Smooth muscle cell (in vitro differentiated cells): Measurements from ENCODE around the gene HOATZ. TPM values are rescaled to one million over a fixed set of nuclear protein-coding genes. Genes with fewer than 3 reads are reported as not detected.

Experiments used
- DNase-seq: peaks from one replicate; lab custom pipeline; 2025; ENCODE audit not compliant: unreplicated experiment; lab: John Stamatoyannopoulos, UW
- H2AFZ ChIP-seq: fragments of 200-600 bp; sonication (generic); 2 replicates; pipeline ENCODE4 v1.6.0; 2016; ENCODE audit warnings: antibody characterized with exemption, low read depth, mild to moderate bottlenecking
- H3F3A ChIP-seq: fragments of 200-600 bp; sonication (generic); 2 replicates; pipeline ENCODE4 v1.6.0; 2017; ENCODE audit warnings: antibody characterized with exemption, low read depth
- H3K27ac ChIP-seq: fragments of 200-600 bp; sonication (generic); 2 replicates; pipeline ENCODE4 v1.5.1; 2016; ENCODE audit warnings: low read depth, mild to moderate bottlenecking
- H3K27me3 ChIP-seq: fragments of 200-600 bp; sonication (generic); 2 replicates; pipeline ENCODE4 v1.6.1; 2016; ENCODE audit warnings: low read depth, mild to moderate bottlenecking
- H3K36me3 ChIP-seq: fragments of 200-600 bp; sonication (generic); 2 replicates; pipeline ENCODE4 v1.5.1; 2016; ENCODE audit warnings: low read depth
- H3K4me1 ChIP-seq: fragments of 200-600 bp; sonication (generic); 2 replicates; pipeline ENCODE4 v1.5.1; 2016; ENCODE audit warnings: low read depth
- H3K4me2 ChIP-seq: fragments of 200-600 bp; sonication (generic); 2 replicates; pipeline ENCODE4 v1.6.0; 2016; ENCODE audit warnings: mild to moderate bottlenecking
- H3K4me3 ChIP-seq: fragments of 200-600 bp; sonication (generic); 2 replicates; pipeline ENCODE4 v1.5.1; 2016; ENCODE audit warnings: mild to moderate bottlenecking
- H3K79me2 ChIP-seq: fragments of 200-600 bp; sonication (generic); 2 replicates; pipeline ENCODE4 v1.6.0; 2016; ENCODE audit warnings: low read depth, mild to moderate bottlenecking
- H3K9ac ChIP-seq: fragments of 200-600 bp; sonication (generic); 2 replicates; pipeline ENCODE4 v1.6.0; 2016; ENCODE audit warnings: low read depth
- H3K9me3 ChIP-seq: fragments of 200-600 bp; sonication (generic); replicated peaks from 2 replicates; pipeline ENCODE4 v1.5.1; 2016; ENCODE audit warnings: low read depth
- H4K20me1 ChIP-seq: fragments of 200-600 bp; sonication (generic); 2 replicates; pipeline ENCODE4 v1.6.0; 2016; ENCODE audit warnings: low read depth
- CTCF ChIP-seq: fragments of 200-600 bp; sonication (generic); IDR thresholded peaks from 2 replicates; pipeline ENCODE4 v1.5.1; 2017; ENCODE audit warnings: borderline replicate concordance, mild to moderate bottlenecking, antibody characterized with exemption; ENCODE audit not compliant: insufficient read depth, poor library complexity, severe bottlenecking
- WGBS: methylation state at CpG from one replicate; pipeline ENCODE4 v1.1.7; 2016; ENCODE audit warnings: low lambda C conversion rate; 5-methylcytosine and 5-hydroxymethylcytosine counted together
- polyA plus RNA-seq: library from polyadenylated mRNA; unstranded; fragments of >200 nt; fragmentation: Nextera tagmentation; extraction: Ambion mirVana; gene quantifications from 2 replicates; pipeline ENCODE4 v1.2.1, GENCODE V29; 2016
- total RNA-seq: library from RNA; depleted of rRNA; stranded (reverse); fragments of >200 nt; gene quantifications from 2 replicates; pipeline ENCODE4 v1.2.3, GENCODE V29; 2014

The HOATZ gene
- total and polyA plus RNA-seq, 2 experiments from 2014 or later = 0.85 to 1.2 TPM

GRCh38 chr11:111525456-111525855, 10.9 kb downstream of the HOATZ start:
- Histone ChIP-seq H4K20me1 (no peaks in the 10 kb centered on the region), H3K4me1 (peaks cover 8% of the 10 kb centered on the region), H3K4me2 (no peak overlapping the region), H3F3A (peaks cover 16% of the 10 kb centered on the region), H3K4me3 (no peak overlapping the region), H3K9ac (no peak overlapping the region), H3K36me3 (no peaks in the 10 kb centered on the region), H2AFZ (no peak overlapping the region), H3K27ac (peak overlapping the region; percentile 81), H3K9me3 (no peaks in the 10 kb centered on the region), H3K27me3 (no peaks in the 10 kb centered on the region), H3K79me2 (no peaks in the 10 kb centered on the region)
- no peak for DNase-seq
- 83% methylated on average over 1 of the region's 1 CpG for WGBS
- TF ChIP-seq CTCF = no peak

GRCh38 chr11:111526501-111526900, 11.9 kb downstream of the HOATZ start:
- Histone ChIP-seq H3K9ac (peak overlapping the region; percentile 21), H3K27me3 (no peaks in the 10 kb centered on the region), H4K20me1 (no peaks in the 10 kb centered on the region), H2AFZ (no peak overlapping the region), H3K27ac (peak overlapping the region; percentile 81), H3K9me3 (no peaks in the 10 kb centered on the region), H3K36me3 (no peaks in the 10 kb centered on the region), H3K4me2 (no peak overlapping the region), H3K79me2 (no peaks in the 10 kb centered on the region), H3F3A (peaks cover 20% of the 10 kb centered on the region), H3K4me3 (no peak overlapping the region), H3K4me1 (peaks cover 18% of the 10 kb centered on the region)
- no peak for DNase-seq
- 91% methylated on average over 1 of the region's 1 CpG for WGBS
- TF ChIP-seq CTCF = no peak

- no peak overlapping the region for H2AFZ ChIP-seq
- no peaks in the 10 kb centered on the region for H3K27me3 ChIP-seq
- H3F3A ChIP-seq = peaks cover 21% of the 10 kb centered on the region
- H4K20me1 ChIP-seq = no peaks in the 10 kb centered on the region
- peaks cover 23% of the 10 kb centered on the region for H3K4me1 ChIP-seq
- TF ChIP-seq CTCF = no peak
- H3K4me3 ChIP-seq = no peak overlapping the region
- H3K4me2 ChIP-seq = no peak overlapping the region
- H3K9me3 ChIP-seq = no peaks in the 10 kb centered on the region
- DNase-seq = no peak
- no peaks in the 10 kb centered on the region for H3K79me2 ChIP-seq
- H3K9ac ChIP-seq = peak overlapping the region; percentile 21
- no peaks in the 10 kb centered on the region for H3K36me3 ChIP-seq
- 93% methylated on average over 1 of the region's 1 CpG for WGBS
- peak overlapping the region; percentile 81 for H3K27ac ChIP-seq
These were observed 12.7 kb downstream of the HOATZ start for GRCh38 chr11:111527279-111527678.

GRCh38 chr11:111528557-111528956, 14.0 kb downstream of the HOATZ start:
- 60% methylated on average over 1 of the region's 1 CpG for WGBS
- H2AFZ ChIP-seq = no peak overlapping the region

More at GRCh38 chr11:111528557-111528956, 14.0 kb downstream of the HOATZ start:
- H3K27me3 ChIP-seq = no peaks in the 10 kb centered on the region
- H3K4me3 ChIP-seq = no peak overlapping the region
- no peaks in the 10 kb centered on the region for H4K20me1 ChIP-seq
- no peak for TF ChIP-seq CTCF
- no peaks in the 10 kb centered on the region for H3K9me3 ChIP-seq
- H3F3A ChIP-seq = peaks cover 21% of the 10 kb centered on the region
- no peaks in the 10 kb centered on the region for H3K79me2 ChIP-seq
- H3K9ac ChIP-seq = no peak overlapping the region
- DNase-seq = no peak
- H3K27ac ChIP-seq = peak overlapping the region; percentile 95
- H3K4me1 ChIP-seq = peaks cover 27% of the 10 kb centered on the region
- no peak overlapping the region for H3K4me2 ChIP-seq
- no peaks in the 10 kb centered on the region for H3K36me3 ChIP-seq
